HG03439 (cell line): Measurements from ENCODE around the gene MSI1.
"Not testable (repeated sequence)": the region's sequence is repeated elsewhere in the genome, so short reads cannot be mapped to it uniquely, and the experiment has no call there.

ENCODE experiments used
- ATAC-seq: cut with Tn5 transposase; IDR thresholded peaks from one replicate; pipeline ENCODE4 v1.9.1; 2021; ENCODE audit warnings: mild to moderate bottlenecking, moderate library complexity; ENCODE audit not compliant: unreplicated experiment

The MSI1 gene

DNA sequence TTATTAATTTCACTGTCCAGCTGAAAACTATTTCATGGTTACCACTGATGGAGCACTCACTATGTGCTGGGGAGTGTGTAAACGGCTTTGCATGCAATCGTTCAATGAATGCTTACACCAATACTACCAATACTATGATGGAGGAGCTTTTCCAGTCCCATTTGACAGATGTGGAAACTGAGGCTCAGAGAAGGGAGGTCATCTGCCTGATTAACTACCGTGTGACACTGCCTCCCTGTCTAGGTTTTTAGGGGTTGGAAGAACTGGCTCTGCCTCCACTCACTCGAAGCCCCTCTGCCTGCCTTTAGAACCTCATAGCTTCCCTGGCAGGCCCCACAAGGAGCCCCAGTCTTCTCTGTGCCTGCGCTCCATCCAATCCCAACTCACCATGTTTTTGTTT is 11.9 kb downstream of the MSI1 start:
- ATAC-seq = no peak

DNA sequence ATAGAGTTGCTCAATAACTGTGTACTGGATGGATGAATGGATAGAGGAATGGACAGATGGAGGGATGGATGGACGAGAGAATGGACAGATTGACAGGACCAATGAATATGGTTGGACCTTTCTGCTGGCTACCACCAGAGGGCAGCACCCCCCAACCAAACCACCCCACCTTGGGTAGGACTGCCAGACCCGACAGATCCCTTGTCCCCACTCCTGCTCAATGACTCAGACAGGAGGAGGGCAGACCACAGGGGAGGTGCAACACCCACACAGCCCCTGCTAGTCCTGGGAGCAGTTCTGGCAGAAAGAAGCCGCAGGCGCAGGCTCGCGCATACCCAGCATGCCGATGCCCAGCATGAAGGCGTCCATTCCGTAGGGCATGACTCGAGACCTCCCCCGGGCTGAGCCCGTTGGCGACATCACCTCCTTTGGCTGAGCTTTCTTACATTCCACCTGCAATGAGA is 12.4 kb downstream of the MSI1 start:
- ATAC-seq = no peak

DNA sequence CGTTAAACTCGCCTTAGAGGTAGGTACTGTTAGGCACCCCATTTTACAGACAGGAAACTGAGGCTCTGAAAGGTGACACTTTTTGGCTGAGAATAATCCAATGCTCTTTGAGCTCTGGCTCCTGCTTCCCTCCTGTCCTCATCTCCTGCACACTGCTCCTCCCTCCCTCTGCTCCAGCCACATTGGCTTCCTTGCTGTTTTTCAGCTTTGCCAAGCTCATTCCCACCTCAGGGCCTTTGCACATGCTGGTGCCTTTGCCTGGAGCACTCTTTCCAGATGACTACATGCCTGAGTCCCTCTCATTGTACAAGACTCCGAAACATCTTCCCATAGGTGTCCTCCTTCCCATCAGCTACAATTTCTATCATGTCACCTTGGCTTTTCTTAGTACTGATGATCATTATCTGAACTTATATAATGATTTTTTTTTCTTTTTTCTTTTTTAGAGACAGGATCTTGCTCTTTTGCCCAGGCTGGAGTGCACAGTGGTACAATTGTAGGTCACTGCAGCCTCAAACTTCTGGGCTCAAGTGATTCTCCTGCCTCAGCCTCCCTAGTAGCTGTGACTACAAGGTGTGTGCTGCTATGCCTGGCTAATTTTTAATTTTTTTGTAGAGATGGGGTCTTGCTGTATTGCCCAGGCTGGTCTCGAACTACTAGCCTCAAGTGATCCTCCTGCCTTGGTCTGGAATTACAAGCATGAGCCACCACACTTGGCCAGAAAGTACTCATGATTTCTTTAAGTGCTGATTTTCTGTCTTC is 15.2 kb downstream of the MSI1 start:
- no peak for ATAC-seq

DNA sequence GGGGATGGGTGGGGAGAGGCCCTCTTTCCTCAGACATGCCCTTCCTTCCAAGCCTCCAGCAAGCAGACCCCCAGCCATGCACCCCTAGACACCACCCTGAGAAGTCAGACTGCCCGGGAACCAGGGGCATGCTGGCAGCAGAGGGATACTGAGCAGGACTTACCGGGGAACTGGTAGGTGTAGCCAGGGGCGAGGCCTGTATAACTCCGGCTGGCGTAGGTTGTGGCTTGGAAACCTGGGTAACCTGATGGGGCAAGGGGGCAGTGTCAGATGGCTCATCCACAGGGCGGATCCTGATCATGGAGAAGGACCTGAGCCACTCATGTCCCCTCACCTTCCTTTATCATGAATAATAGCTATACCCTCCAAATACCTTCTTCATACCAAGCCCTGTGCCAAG is 15.8 kb downstream of the MSI1 start:
- no peak for ATAC-seq

DNA sequence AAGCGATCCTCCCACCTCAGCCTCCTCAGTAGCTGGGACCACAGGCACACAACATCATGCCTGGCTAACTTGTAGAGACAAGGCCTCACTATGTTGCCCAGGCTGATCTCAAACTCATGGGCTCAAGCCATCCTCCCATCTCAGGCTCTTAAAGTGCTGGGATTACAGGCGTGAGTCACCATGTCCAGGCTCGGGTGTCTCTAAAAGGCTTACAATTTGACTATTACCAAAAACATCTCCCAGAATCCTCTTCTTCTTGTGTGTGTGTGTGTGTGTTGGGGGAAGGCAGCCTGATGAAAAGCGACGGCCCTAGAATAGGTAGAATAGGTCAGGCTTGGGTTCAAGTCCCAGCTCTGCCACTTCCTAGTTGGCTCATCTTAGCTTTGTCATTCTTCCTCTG is 16.8 kb downstream of the MSI1 start:
- no peak for ATAC-seq

DNA sequence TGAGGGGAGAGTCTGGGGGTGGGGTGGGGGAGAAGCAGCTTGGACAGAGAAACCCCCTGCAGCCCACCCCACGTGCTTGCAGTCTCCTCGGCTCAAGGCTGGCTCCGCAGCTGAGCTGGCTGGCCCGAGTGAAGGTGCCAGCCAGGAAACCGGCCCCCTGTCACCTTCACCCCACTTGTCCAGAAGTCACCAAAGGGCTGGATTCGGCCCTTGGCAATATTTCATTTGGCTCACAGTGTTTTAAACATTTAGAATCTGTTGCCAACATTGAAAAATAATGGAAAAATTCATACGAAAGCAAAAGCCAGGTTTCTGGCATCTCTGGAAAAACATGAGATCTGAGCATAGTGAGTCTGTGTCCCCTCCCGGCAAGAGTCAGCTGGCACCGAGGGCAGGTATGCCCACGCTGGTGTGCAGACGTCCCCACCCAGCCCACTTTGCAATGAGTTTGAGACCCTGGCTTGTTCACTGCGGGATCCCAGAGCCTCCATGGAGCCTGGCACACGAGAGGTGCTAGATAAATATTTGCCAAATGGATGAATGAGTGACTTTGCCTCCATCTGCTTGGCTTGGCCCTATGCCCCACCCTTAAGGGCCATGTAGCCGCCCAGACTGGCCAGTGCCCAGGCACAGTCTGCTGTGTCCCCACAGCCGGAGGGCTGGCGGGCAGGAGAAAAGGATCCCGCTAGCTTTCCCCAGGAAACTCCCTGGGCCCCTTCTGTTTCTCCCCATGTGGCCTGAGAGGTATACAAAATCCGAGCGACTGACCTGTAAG is 18.2 kb downstream of the MSI1 start:
- ATAC-seq = no peak

DNA sequence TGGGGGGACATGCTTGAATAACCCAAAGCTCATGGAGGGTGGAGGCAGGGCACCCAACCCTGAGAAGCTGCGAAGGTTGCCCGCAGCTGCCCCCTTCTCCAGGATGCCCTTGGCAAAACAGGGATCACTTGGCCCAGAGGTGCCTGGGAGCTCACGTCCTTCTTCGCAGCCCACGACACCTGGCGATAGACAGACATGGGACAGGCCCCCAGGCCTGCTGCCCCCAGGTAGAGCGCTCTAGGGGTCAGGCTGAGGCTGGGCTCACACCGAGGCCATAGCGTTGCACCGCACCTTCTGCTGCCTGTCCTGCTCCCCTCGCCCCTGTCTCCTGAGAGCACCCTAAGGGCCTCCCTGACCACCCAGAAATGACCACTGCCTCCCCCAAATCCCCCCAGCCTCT is 21.2 kb downstream of the MSI1 start:
- ATAC-seq = no peak

DNA sequence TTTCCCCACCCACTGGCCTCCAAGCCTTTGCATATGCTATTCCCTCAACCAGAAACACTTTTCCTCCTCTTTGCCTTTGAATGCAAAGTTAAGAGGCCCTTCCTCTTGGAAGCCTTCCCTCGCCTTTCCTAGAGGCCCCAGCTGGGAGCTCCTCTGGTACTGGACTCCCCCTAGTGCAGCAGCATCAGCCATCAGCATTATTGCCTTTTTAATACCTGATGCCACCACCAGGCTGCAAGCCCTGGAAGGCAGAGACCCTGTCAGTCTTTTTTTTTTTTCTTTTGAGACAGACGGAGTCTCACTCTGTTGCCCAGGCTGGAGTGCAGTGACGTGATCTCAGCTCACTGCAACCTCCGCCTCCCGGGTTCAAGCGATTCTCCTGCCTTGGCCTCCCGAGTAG is 22.3 kb downstream of the MSI1 start:
- ATAC-seq = no peak

DNA sequence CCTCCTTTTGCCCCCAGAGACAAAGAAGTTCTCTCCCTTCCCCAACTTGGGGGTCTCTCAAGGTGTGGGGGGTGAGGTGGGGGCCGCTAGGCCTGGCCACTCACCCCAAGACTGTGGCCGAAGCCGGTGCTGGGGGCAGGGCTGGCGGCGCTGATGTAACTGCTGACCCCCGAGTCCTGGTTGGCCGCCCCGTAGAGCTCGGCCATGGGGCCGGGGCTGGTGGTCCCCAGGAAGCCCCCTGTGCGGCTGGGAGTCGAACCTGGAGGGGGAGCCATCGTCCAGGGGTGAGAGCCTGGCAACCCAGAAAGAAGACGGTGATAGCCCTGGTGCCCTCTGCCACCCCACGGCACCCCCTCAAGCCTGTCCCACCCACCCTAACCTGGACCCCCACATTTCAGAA is 22.9 kb downstream of the MSI1 start:
- no peak for ATAC-seq

DNA sequence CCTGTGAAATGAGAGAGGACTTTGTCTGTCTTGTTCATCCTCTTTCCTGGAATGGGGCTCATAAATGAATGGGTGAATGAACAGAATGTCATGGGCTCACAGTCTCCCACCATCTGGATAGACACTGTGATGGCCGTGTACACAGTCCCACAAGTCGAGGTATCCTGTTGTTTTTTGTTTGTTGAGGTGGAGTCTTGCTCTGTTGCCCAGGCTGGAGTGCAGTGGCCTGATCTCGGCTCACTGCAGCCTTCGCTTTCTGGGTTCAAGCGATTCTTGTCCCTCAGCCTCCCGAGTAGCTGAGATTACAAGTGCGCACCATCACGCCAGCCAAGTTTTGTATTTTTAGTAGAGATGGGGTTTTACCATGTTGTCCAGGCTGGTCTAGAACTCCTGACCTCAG is 25.3 kb downstream of the MSI1 start:
- ATAC-seq = no peak

DNA sequence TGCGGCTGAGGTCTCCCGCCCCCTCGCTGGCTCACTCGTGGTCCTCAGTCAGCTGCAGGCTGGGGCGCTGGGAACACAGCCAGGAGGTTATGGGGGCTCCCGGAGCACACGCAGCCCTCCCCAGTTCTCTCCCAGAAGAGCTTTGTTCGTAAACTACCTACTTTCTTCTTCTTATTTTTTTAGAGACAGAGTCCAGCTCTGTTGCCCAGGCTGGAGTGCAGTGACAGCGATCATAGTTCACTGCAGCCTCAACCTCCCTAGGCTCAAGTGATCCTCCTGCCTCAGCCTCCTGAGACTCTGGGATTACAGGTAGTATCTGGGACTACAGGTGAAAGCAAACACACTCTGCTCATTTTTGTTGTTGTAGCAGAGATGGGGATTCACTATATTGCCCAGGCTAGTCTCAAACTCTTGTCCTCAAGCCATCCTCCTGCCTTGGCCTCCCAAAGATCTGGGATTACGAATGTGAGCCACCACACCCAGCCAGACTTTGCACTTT is 25.9 kb downstream of the MSI1 start:
- no peak for ATAC-seq

DNA sequence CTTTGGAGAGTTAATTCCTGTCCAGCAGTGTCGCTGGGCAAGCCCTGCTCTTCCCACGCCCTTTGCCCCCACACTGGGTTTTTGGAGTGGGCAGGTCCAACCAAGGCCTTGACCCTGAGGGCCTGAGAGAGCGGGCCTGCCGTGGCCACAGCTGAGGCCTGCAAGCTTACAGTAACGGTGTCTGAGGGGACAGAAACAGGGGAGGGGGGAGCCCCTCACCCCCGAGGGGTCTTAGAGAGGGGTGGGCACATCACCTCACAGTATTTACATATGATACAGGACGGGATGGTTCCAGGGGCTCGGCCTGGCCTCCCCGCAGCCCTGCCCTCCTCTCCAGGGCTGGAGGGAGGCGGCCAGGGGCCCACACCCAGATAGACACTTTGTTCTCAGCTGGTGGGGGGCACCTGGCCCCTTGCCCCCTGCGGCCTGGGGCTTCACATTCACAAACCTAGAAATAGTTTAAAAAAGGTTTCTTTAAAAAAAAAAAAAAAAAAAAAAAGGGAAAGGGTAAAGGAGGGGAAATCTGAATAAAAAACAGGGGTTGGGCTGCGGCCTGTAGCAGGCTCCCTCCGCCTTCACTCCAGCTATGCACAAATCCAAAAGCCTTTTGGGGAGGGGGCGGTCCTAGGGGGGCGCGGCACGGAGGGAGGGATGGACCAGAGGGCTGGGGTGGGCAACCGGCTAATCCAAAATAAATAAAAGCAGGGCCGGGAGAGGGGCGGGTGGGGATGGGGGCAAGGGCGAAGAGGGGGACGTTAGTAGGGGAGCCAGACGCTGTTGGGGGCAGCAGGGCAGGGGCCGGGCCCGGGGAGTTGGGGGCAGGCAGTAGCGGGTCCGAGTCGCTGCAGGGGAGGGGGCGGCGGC is 26.6 kb downstream of the MSI1 start:
- ATAC-seq = no peak

DNA sequence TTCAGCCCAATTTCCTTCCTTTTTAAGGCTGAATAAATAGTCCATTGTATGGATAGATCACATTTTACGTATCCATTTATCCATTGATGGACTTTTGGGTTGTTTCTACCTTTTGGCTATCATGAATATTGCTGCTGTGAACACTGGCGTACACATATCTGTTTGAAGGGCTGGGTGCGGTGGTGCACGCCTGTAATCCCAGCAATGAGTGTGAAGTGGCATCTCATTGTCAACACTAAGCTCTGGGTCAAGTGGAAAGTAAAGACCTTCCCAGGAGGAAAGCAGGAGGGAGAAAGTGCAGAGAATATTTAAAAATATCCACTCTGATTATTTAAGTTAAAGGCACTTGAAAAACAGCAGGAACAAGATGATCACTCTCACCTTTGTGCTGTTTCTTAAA is 29.7 kb downstream of the MSI1 start:
- no peak for ATAC-seq

DNA sequence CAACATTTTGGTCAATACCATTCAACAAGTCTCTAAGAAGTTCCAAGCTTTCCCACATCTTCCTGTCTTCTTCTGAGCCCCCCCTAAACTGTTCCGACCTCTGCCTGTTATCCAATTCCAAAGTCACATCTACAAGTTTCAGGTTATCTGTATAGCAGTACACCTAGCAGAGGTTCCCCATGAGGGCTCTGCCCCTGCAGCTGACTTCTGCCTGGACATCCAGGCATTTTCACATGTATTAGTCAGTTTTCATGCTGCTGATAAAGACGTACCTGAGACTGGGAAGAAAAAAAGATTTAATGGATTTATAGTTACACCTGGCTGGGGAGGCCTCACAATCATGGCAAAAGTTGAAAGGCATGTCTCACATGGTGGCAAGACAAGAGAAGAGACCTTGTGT is 31.2 kb downstream of the MSI1 start:
- ATAC-seq = no peak

DNA sequence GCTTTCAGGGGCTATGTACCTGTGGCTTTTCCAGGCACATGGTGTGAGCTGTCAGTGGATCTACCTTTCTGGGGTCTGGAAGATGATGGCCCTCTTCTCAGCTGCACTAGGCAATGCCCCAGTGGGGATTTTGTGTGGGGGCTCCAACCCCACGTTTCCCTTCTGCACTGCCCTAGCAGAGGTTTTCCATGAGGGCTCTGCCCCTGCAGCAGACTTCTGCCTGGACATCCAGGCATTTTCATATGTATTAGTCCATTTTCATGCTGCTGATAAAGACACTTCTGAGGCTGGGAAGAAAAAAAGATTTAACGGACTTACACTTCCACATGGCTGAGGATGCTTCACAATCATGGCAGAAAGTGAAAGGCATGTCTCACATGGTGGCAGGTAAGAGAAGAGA is 32.6 kb downstream of the MSI1 start:
- not testable (repeated sequence) for ATAC-seq

DNA sequence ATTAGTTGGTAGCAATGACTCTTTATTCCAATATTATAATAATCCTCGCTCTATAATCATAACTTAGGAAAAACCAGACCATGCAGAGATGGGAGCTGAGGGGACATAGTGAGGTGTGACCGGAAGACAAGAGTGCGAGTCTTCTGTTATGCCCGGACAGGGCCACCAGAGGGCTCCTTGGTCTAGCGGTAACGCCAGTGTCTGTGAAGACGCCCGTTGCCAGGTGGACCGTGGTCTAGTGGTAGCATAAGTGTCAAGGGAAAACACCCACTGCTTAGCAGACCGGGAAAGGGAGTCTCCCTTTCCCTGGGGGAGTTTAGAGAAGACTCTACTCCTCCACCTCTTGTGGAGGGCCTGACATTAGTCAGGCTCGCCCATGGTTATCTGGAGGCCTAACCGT is 33.5 kb downstream of the MSI1 start:
- not testable (repeated sequence) for ATAC-seq

DNA sequence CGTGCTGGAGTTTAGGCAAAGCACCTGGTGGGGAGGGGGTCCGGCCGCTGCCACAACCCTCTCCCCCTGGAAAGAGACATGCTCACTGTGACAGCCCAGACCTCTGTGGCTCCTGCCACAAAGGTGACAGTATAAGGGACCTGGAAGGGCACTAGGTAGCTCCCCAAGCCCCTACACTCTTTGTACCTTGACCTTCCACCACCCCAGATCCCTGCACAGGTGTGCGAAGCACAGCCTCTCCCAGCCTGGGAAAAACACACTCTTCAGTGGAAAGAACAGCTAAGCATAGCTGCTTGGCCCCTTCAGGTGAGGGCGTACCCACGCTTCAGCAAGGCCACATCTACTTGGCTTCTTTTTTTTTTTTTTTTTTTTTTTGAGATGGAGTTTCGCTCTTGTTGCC is 36.4 kb downstream of the MSI1 start:
- ATAC-seq = no peak

DNA sequence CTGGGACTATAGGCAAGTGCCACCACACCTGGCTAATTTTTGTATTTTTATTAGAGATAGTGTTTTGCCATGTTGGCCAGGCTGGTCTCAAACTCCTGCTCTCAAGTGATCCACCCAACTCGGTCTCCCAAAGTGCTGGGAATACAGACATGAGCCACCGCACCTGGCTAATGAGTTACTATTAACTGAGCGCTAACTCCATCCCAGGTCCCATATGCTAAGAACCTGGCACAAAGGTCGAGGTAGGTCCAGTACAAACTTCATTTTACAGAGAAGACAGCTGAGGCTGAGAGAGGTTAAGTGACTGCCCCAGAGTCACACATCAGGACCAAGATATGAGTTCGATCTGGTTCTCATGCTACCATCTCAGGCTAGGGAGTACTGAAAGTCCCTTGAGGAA is 36.9 kb downstream of the MSI1 start:
- no peak for ATAC-seq

DNA sequence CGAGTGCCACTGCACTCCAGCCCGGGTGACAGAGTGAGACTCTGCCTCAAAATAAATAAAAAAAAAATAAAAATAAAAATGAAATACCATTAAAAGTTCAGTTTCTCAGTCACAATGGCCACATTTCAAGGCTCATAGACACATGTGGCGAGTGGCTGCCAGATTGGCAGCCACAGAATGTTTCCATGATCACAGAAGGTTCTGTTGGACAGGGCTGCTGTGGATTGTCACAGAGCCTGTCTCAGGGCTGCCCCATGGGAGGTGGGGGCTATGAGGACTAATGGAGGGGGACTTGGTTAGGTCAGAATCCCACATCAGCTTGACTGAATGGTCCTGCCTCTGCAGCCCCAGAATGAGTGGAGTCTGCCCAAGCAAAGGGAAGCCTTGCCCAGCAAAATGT is 37.6 kb downstream of the MSI1 start:
- ATAC-seq = no peak

DNA sequence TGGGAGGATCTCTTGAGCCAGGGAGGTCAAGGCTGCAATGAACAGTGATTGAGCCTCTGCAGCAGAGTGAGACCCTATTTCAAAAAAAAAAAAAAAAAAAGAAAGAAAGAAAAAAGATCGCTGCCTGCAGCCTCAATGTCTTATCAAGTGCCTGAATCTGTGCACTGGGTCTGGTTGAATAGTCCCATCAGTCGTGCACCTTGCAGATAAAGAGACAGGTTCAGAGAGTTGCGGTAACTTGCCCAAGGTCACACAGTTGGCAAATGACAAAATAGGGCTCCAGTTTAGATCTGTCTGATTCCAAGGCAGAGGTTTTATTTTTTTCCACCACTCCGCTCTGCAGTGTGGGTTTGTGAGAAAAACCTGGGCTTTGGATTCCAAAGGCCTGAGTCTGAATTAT is 40.7 kb downstream of the MSI1 start:
- no peak for ATAC-seq

DNA sequence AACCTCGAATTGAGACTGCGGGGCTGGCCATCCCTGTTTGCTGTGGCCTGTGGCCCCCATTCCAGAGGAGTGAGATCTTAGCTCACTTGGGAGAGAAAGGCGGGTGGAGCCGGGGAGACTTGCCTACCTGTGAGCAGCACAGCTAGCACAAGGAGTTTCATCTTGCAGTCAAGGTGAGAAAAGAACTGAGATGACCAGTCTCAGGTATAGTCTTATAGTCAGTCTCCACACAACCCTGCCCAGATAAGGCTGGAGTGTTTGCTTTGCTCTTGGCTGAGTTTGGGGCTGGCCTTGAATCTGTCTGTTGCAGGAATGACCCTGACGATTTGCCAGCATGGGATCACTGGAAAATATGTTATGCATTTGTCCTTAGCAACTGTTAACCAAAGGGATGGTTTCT is 41.4 kb downstream of the MSI1 start, which contains the start of gene PLA2G1B:
PLA2G1B (minus strand) TSS at position 187 of the 400 bp plus-strand sequence; CDS start at position 161, 26 bp downstream.
- no peak for ATAC-seq
